Large intestine (tissue), 3 donors: Measurements from ENCODE around the gene ARHGAP26. TPM values are rescaled to one million over a fixed set of nuclear protein-coding genes. Genes with fewer than 3 reads are reported as not detected.

ENCODE experiments used
- DNase-seq, 2 donors: peaks; one replicate each; pipeline versions ENCODE4 v3.0.0 to v3.0.0-alpha.2; 2013
- H3K27ac ChIP-seq: one replicate; pipeline ENCODE4 v1.5.1; 2013; ENCODE audit warnings: low read length
- H3K27me3 ChIP-seq: 2 replicates; pipeline ENCODE4 v1.6.1; 2013; ENCODE audit warnings: low read length; ENCODE audit not compliant: control insufficient read depth, insufficient read depth
- H3K36me3 ChIP-seq: 2 replicates; pipeline ENCODE4 v1.6.1; 2013; ENCODE audit warnings: low read length; ENCODE audit not compliant: control insufficient read depth, insufficient read depth
- H3K4me1 ChIP-seq: one replicate; pipeline ENCODE4 v1.6.1; 2013; ENCODE audit warnings: low read length; ENCODE audit not compliant: control insufficient read depth, insufficient read depth
- H3K4me3 ChIP-seq: one replicate; pipeline ENCODE4 v1.5.1; 2013; ENCODE audit warnings: low read length
- H3K9me3 ChIP-seq: one replicate; pipeline ENCODE4 v1.6.1; 2013; ENCODE audit warnings: mild to moderate bottlenecking, low read depth, low read length, moderate library complexity; ENCODE audit not compliant: control insufficient read depth
- WGBS: methylation state at CpG from one replicate; pipeline ENCODE4 v1.1.5; 2013; ENCODE audit warnings: low lambda C conversion rate; ENCODE audit not compliant: insufficient coverage; 5-methylcytosine and 5-hydroxymethylcytosine counted together
- polyA plus RNA-seq: library from polyadenylated mRNA; unstranded; fragments of 120-200 nt; gene quantifications from one replicate; pipeline ENCODE4 v1.2.1, GENCODE V29; 2013

Gene ARHGAP26
- polyA plus RNA-seq, 1 donor = 31.8 TPM

- Histone ChIP-seq H3K27me3 (no peaks in the 10 kb centered on the region), H3K4me1 (no peaks in the 10 kb centered on the region), H3K9me3 (no peaks in the 10 kb centered on the region), H3K27ac (no peak overlapping the region), H3K36me3 (peaks cover 18% of the 10 kb centered on the region), H3K4me3 (no peak overlapping the region)
- 80% methylated on average over 1 of the region's 2 CpGs for WGBS
- no peak for DNase-seq
Measured at GRCh38 chr5:142929587-142929986, 159.4 kb downstream of the ARHGAP26 start.

GRCh38 chr5:142930395-142931110 lies 160.4 kb downstream of the ARHGAP26 start:
- DNase-seq = no peak
- Histone ChIP-seq H3K4me1 (no peaks in the 10 kb centered on the region), H3K4me3 (no peak overlapping the region), H3K36me3 (peaks cover 18% of the 10 kb centered on the region), H3K9me3 (no peaks in the 10 kb centered on the region), H3K27ac (no peak overlapping the region), H3K27me3 (no peaks in the 10 kb centered on the region)
- WGBS = 90% methylated on average over 3 of the region's 7 CpGs

- no peak for DNase-seq
- H3K27ac ChIP-seq = no peak overlapping the region
- H3K36me3 ChIP-seq = peaks cover 18% of the 10 kb centered on the region
- 60% methylated on average over 1 of the region's 9 CpGs for WGBS
- H3K9me3 ChIP-seq = no peaks in the 10 kb centered on the region
- H3K4me1 ChIP-seq = no peaks in the 10 kb centered on the region
- no peaks in the 10 kb centered on the region for H3K27me3 ChIP-seq
- no peak overlapping the region for H3K4me3 ChIP-seq
Measured at GRCh38 chr5:142931896-142932686, 161.9 kb downstream of the ARHGAP26 start.

- Histone ChIP-seq H3K27me3 (no peaks in the 10 kb centered on the region), H3K4me3 (no peak overlapping the region), H3K4me1 (no peaks in the 10 kb centered on the region), H3K36me3 (peaks cover 16% of the 10 kb centered on the region), H3K9me3 (no peaks in the 10 kb centered on the region), H3K27ac (no peak overlapping the region)
- no peak for DNase-seq
- 57% methylated on average over 2 of the region's 4 CpGs for WGBS
Measured at GRCh38 chr5:142934051-142934762, 164.0 kb downstream of the ARHGAP26 start.

- no peak overlapping the region for H3K27ac ChIP-seq
- no peaks in the 10 kb centered on the region for H3K27me3 ChIP-seq
- no peaks in the 10 kb centered on the region for H3K9me3 ChIP-seq
- H3K4me3 ChIP-seq = no peak overlapping the region
- H3K4me1 ChIP-seq = no peaks in the 10 kb centered on the region
- peaks cover 17% of the 10 kb centered on the region for H3K36me3 ChIP-seq
- WGBS = 100% methylated on average over 1 of the region's 5 CpGs
- no peak for DNase-seq
Measured at GRCh38 chr5:142935014-142935413, 164.8 kb downstream of the ARHGAP26 start.

- DNase-seq = no peak
- 80% methylated on average over 1 of the region's 4 CpGs for WGBS
- Histone ChIP-seq H3K27ac (no peak overlapping the region), H3K36me3 (peaks cover 9% of the 10 kb centered on the region), H3K4me1 (no peaks in the 10 kb centered on the region), H3K9me3 (no peaks in the 10 kb centered on the region), H3K27me3 (no peaks in the 10 kb centered on the region), H3K4me3 (no peak overlapping the region)
Measured at GRCh38 chr5:142937374-142937773, 167.2 kb downstream of the ARHGAP26 start.

- no peak for DNase-seq
Measured at GRCh38 chr5:142938266-142938880, 168.2 kb downstream of the ARHGAP26 start.

GRCh38 chr5:142939006-142939405 lies 168.8 kb downstream of the ARHGAP26 start:
- Histone ChIP-seq H3K4me3 (no peak overlapping the region), H3K27ac (no peak overlapping the region), H3K4me1 (no peaks in the 10 kb centered on the region), H3K9me3 (no peaks in the 10 kb centered on the region), H3K27me3 (no peaks in the 10 kb centered on the region), H3K36me3 (peaks cover 2% of the 10 kb centered on the region)
- no peak for DNase-seq
- no CpG with 5 or more reads among the region's 3 CpGs for WGBS

More at GRCh38 chr5:142938266-142938880, 168.2 kb downstream of the ARHGAP26 start:
- no CpG with 5 or more reads among the region's 4 CpGs for WGBS
- H3K4me3 ChIP-seq = no peak overlapping the region
- H3K36me3 ChIP-seq = peaks cover 4% of the 10 kb centered on the region
- no peak overlapping the region for H3K27ac ChIP-seq
- no peaks in the 10 kb centered on the region for H3K4me1 ChIP-seq
- no peaks in the 10 kb centered on the region for H3K9me3 ChIP-seq
- H3K27me3 ChIP-seq = no peaks in the 10 kb centered on the region

- peaks cover 2% of the 10 kb centered on the region for H3K36me3 ChIP-seq
- WGBS = no CpG with 5 or more reads among the region's 4 CpGs
Measured at GRCh38 chr5:142939884-142940283, 169.7 kb downstream of the ARHGAP26 start.

GRCh38 chr5:142941245-142941644 lies 171.1 kb downstream of the ARHGAP26 start:
- H3K27me3 ChIP-seq = no peaks in the 10 kb centered on the region
- H3K4me1 ChIP-seq = no peaks in the 10 kb centered on the region
- H3K4me3 ChIP-seq = no peak overlapping the region
- no peak for DNase-seq
- no peak overlapping the region for H3K27ac ChIP-seq
- peaks cover 2% of the 10 kb centered on the region for H3K36me3 ChIP-seq
- WGBS = 100% methylated on average over 2 of the region's 2 CpGs
- no peaks in the 10 kb centered on the region for H3K9me3 ChIP-seq

More at GRCh38 chr5:142939884-142940283, 169.7 kb downstream of the ARHGAP26 start:
- DNase-seq = no peak
- H3K4me1 ChIP-seq = no peaks in the 10 kb centered on the region
- H3K4me3 ChIP-seq = no peak overlapping the region
- H3K27me3 ChIP-seq = no peaks in the 10 kb centered on the region
- H3K27ac ChIP-seq = no peak overlapping the region
- no peaks in the 10 kb centered on the region for H3K9me3 ChIP-seq
